Loucy (cell line): ENCODE data around the gene STPG3.

Experiments used
- CTCF ChIP-seq: fragments of 200-600 bp; sonication (generic); conservative IDR thresholded peaks from 2 replicates; pipeline ENCODE4 v1.5.1; 2014; ENCODE audit warnings: mild to moderate bottlenecking, antibody characterized with exemption, low read length
- EZH2phosphoT487 ChIP-seq: fragments of 200-600 bp; IDR thresholded peaks from 2 replicates; pipeline ENCODE4 v1.6.1; 2018; ENCODE audit warnings: antibody characterized with exemption, mild to moderate bottlenecking, moderate library complexity, borderline replicate concordance

- TF ChIP-seq CTCF (no peak), EZH2phosphoT487 (no peak)
Measured at GRCh38 chr9:137267933-137268355, 16.9 kb downstream of the STPG3 start.
